Mammary epithelial cell (primary cell): Measurements from ENCODE around the gene GIN1.

Source experiments
- CTCF ChIP-seq, 2 donors: IDR thresholded peaks in 1 of 2; conservative IDR thresholded peaks in 1 of 2; 2 replicates each; pipeline ENCODE4 v1.5.1; 2011 to 2012; ENCODE audit warnings: inconsistent platforms in 2 of 2, low read length in 2 of 2, mild to moderate bottlenecking in 2 of 2, control low read depth in 1 of 2, low read depth in 1 of 2; ENCODE audit not compliant: insufficient read depth in 1 of 2; ENCODE audit errors: extremely low read depth in 1 of 2
- EZH2 ChIP-seq: IDR thresholded peaks from 2 replicates; pipeline ENCODE4 v1.6.1; 2012; ENCODE audit warnings: low read length, inconsistent platforms, borderline replicate concordance

- TF ChIP-seq CTCF (conservative IDR thresholded peaks at IDR 0.05 in 1 of 2, IDR thresholded peaks at IDR 0.05 in 1 of 2; ENCODE audit: extremely low read depth in 1 of 2, insufficient read depth in 1 of 2, low read depth in 1 of 2, low read length in 2 of 2) (no peak), EZH2 (no peak)
These were observed 18.7 kb downstream of the GIN1 start for GRCh38 chr5:103101079-103101750.
